NCI-H128 (cell line): ENCODE measurements around the gene RGS7.
"Not testable (repeated sequence)": the region's sequence is repeated elsewhere in the genome, so short reads cannot be mapped to it uniquely, and the experiment has no call there.

Experiments
- DNase-seq: peaks from one replicate; lab custom pipeline; 2025; ENCODE audit not compliant: unreplicated experiment; lab: John Stamatoyannopoulos, UW

RGS7 gene

DNA sequence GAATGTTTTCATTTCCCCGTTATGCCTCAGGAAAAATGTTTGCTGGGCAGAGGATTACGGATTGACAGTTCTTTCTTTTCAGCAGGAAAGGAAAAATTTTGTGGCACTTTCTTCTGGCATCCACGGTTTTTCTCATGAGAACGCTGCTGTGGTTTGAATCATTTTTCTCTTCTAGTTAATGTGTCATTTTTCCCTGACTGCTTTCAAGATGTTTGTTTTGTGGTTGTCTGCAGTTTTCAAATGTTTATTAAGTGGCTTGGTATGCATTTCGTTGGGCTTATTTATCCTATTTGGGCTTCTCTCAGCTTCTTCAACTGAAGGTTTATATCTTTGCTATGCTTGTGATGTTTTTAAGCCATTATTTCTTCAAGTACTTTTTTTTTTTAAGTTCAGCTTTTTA lies 359.0 kb downstream of the RGS7 start:
- no peak for DNase-seq

DNA sequence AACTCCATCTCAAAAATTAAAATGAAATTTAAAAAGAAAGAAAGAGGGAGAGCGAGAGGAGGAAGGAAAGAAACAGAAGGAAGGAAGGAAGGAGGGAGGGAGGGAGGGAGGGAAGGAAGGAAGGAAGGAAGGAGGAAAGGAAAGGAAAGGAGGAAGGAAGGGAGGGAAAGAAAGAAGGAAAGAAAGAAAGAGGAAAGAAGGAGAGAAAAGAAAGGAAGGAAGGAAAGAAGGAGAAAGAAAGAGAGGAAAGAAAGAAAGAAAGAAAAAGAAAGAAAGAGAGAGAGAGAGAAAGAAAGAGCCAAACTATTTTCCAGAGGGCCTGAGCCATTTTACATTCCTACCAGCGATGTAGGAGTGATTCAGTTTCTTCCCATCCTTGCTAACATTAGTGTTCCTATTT lies 364.0 kb downstream of the RGS7 start:
- no peak for DNase-seq

DNA sequence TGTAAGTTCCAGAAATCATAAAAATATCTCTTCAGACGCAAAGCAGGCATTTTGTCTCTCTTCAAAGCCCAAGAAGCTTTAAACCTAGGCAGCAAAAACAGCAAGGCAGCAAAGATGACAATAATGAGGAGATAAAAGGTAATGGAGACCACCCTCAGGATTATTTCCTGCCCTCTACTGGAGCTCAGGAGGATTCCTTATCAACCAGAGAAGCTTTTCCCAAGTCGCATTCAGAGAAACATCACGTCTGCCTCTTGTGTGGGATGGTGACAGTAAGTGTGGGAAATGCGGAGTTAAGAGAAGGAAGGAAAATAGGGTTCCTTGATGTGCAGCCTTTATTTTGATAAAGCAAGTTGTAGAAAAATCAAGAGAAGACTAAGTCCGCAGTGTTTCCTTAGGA lies 365.8 kb downstream of the RGS7 start:
- DNase-seq, result no peak

DNA sequence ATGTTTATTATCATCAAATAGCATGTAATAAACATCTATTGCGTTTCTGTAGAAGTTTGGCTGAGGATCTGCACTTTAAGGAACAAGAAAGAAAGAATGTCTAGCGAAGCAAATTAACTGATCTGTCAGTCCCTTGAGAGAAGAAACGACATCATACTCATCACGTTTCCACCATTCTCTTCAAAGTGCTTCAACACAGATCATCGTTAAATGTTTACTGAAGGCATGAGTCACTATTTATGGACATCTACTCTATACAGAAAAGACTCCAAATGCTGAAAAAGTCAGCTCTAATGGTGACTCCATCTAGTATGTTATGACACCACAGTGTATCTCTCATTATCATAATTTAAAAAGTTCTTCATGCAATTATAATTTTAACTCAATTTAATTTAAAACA lies 369.1 kb downstream of the RGS7 start:
- DNase-seq, result no peak

DNA sequence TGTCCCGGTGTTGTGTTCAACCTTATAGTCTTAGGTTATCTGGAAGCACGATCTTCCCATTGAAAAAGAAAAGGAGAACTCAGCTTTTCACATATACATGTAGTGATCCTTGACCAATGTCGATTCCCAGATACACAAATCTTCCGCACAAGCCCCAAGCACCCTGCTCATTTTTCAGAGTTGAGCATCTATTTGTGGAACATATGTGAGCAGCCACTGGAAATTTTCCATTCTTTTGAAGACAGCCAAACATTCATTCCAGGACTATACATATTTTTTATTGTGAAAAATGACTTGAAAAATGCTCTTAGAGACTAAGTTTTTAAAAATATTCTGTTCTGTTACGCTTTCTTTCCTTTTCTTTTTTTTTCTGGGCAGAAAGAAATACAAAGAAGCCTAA lies 371.9 kb downstream of the RGS7 start:
- no peak for DNase-seq

DNA sequence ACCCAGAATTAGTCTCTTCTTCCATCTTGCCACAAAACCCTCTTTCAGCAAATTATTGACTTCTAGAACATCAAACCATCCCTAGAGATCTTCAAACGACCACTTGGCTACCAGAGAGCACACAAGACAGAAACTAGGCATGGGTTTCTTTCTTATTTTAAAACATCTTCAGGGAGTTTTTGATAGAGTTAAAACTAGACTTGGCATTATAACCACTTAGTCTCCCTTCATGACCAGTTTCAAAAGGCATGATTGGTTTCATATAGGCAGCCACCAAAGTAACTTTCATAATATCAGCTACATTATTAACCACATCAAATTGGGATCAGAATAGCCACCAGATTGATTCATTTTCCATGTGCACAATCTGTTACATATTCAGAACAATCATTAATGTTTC lies 376.7 kb downstream of the RGS7 start:
- DNase-seq, result no peak

DNA sequence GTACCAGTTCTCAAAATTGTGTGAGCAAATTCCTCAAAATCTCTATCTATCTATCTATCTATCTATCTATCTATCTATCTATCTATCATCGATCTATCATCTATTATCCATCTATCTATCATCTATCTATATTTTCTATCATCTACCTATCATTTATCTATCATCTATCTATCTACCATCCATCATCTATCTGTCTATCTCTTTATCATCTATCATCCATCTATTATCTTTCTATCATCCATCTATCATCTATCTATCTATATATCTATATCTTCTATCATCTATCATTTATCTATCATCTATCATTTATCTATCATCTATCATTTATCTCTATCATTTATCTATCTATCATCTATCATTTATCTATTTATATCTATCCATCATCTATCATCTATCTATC lies 380.3 kb downstream of the RGS7 start:
- DNase-seq, result no peak

DNA sequence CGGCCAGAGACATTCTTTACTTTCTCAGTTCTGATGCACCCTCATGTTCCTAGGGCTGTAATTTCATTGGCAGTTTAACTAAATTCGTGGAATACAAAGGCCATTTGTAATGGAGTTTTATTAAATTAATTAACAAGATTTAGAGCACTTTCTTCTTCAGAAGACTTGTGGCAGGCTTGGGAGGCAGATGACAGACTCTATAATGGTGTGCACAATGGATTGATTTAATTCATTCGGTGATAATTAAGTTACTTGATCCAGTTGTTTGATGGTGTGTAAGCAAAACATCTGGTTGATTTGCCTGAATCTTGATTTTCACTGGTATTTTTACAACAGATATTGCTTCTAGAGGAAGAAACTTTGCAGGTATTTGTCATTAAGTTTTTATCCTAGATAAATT lies 383.1 kb downstream of the RGS7 start:
- DNase-seq, result no peak

DNA sequence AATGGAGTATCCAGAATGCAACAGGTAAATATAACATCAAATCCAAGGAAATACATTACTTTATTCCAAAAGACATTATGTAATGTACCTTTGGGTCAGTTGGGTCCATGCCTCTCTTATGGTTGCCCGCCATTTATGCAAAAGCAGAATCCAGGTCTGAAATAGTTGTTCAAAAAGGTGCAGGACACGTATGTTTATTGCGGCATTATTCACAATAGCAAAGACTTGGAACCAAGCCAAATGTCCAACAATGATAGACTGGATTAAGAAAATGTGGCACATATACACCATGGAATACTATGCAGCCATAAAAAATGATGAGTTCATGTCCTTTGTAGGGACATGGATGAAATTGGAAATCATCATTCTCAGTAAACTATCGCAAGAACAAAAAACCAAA lies 384.9 kb downstream of the RGS7 start:
- not testable (repeated sequence) for DNase-seq

DNA sequence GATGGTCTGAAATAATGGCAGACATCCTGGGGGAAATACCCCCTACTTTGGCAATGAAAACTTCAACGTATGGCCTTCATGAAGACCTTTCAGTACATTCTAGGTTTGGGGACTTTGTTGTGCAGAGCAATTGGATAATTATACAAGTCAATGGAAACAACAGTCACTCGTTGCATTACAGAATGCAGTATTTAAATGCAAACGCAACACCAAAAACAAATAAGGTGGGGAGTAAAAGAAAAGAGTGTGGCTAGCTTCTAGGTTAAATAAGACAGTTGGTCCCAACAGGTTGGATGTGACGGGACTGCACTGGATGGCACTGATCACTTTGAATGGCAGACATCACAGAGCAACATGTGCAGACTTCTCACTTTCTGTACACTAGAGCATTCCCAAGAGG lies 386.8 kb downstream of the RGS7 start:
- no peak for DNase-seq

DNA sequence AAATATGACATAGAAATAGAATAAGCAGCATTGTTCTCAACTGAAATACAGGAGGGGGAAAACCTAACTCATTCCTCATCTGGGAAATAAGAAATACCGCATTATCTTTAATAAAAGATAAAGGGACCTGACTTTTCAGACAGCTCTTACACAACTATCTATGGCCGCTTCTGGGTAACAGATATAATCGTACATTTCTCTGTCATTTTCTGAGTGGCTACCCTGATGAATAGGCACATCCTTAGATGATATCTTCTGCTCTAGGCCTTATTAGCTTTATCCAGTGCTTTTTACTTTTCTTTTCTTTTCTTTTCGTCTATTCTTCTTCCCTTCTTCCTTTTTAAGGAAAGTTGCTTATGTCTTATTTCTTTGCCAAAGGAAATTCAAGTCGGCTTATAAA lies 388.1 kb downstream of the RGS7 start:
- no peak for DNase-seq

DNA sequence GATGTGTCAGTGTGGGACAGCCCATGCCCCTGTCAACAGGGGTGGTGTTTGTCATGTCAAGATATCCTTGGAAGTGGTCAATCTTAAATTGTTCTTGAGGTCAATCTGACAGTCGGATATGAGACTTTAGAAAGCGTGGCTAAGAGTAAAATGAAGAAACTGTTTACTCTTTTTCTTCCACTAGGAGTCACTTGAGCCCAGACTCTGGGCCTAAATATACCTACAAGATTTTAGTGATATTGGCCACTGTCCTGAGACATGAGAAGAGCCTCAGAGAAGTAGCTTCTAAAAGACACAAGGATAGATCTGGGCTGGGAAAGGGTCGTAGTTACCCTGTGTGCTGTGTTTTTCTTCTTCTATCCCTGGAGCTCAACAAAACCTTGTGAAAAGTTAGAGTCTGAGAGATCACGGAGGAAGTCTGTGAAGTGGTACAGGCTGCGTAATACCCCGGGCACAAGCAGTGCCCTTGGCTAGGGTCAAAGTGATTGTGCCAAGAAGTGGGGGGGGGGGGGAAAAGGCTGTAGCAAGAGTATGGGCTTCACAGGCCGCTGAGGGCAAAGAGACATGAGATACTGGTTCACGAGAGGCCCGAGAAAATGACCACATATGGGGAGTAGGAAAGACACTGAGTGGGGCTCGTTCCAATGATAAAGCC lies 389.8 kb downstream of the RGS7 start:
- DNase-seq, result no peak

DNA sequence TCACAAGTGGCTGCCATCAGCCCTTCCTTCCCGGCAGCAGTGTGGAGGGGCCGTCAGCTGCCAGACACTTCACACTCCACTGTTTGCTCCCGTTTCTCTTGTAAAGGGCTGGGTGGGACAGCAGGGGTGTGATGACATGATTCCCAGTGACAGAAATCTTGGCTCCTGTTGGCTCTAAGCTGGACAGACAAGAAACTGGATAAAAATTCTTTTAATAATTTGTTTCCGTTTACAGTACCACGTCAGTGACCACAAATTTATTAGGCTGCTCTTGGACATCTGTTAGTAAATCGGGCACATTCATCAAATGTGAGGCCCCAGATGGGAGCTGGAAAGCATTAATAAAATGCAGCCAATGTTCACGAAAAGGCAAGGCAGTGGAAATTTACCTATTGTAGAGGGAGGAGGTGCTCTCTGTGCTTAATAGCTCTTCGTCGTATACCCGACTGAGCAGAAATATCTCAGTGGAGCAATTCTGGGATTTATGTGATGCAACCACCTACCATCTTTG lies 391.4 kb downstream of the RGS7 start:
- no peak for DNase-seq

DNA sequence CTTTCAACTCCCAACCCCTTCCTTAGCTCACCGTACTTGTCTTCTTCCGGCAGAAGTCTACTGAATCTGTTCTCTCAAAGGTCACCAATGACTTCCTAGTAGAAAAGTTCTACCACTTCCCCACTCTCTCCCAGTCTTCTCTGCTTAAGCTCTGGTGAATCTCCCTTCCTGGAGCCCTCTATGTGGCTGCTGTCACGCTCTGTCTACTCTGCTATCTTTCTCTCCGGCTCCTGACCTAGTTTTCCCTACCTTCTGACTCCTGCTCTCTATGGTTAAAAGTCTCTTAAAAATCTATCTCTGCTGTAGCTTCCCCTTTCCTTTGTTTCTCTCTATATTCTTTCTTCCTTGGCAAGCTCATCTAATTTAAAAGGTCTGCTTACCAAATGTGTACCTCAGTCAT lies 394.9 kb downstream of the RGS7 start:
- no peak for DNase-seq

DNA sequence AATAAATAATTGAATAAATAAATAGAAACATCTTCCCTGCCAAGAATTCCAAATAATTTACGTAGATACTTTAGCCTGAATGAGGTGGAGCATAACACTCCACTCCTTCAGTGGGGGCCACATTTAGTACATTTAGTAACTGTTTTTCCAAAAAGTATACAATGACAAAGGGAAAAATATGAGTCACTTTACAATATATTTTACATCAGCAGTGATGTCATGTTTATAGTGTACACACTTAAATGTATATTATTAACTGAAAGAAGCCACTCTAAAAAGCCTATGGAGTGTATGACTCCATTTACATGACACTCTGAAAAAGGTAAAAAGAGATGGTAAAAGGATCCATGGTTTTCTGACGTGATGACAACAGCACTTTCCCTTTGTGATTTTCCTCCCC lies 400.6 kb downstream of the RGS7 start:
- no peak for DNase-seq

DNA sequence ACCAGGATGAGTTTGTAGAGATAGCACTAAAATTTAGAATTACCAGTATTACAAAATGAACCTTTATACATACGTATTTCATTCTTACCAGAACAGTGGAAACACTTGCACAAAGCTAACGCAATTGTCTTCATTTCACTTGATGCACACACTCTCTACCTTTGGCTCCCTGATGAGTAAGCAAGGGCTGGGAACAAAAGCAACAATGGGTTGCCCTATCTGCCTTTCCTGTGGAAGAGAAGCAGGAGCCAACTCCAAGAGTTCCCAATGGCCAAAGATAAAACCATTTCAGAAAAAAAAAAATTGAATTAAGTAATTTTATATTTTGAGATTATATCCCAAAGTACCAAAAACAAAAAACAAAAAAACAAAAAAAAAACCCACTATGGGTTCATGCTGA lies 401.0 kb downstream of the RGS7 start:
- DNase-seq, result no peak

DNA sequence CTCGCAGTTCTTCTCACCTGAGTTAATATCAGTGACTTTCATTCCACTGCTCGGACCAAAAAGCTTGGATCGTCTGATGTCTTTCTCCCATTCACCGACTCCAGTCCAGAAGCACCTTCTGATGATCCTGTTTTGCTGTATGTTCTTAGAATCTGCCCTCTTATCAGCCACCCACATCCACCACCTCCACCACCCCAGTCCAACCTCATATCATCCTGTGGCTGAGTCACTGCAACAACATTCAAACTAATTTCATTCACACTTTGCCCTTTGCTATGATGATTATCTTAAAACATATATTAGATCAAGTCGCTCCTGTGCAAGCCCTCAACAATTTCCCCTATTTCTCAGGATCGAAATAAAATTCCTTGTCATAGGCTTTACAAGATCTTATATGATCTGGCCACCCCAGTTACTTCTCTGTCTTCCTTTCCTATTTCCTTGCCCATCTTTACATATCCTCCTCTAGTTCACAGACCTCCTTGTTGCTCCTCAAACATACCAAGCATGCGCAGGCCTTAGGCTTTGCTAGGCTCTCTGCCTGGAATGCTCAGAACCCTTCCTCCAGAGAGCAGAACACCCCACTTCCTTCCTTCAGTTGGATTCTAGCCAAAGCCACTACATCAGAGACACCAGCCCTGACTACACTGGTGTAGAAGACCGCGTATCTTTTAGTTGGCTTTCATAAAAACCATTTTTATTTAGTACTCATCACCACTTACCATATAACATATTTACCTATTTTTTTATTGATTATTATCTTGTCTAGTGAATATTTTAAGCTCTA lies 409.4 kb downstream of the RGS7 start:
- no peak for DNase-seq

DNA sequence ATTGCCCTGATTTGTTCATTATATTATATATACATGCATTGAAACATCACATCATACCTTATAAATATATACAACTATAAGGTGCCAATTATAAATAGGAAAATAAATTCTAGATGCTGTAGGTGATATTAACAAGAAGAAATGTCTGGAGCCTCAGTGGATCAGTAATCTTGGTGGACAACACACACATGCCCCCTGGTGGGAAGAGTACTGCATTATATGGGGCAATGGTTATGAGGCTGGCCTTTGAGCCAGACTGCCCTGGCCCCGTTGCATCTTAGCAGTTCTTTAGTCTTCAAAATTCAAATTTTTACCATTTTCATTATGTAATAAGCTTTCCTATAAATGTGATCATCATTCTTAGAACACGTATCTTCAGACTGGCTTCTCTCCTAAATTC lies 410.1 kb downstream of the RGS7 start:
- DNase-seq, result no peak

DNA sequence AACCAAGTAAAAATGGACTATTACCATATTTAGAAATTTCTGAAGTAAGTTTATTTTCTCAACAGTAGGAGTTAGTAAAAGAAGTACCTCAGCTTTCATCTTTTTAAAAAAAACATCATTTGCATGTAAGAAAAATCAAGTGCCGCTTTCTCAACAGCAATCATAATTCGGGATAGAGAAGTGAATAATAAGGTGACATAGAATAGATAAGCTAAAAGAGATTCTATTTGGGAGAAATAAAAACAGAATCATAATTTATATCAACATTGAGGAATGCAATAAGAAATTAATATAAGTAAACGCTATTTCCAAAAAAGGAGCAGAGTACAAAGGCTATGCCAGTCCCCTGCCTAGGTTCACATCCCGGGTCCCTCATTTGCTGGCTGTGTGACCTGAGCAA lies 414.1 kb downstream of the RGS7 start:
- DNase-seq, result no peak

DNA sequence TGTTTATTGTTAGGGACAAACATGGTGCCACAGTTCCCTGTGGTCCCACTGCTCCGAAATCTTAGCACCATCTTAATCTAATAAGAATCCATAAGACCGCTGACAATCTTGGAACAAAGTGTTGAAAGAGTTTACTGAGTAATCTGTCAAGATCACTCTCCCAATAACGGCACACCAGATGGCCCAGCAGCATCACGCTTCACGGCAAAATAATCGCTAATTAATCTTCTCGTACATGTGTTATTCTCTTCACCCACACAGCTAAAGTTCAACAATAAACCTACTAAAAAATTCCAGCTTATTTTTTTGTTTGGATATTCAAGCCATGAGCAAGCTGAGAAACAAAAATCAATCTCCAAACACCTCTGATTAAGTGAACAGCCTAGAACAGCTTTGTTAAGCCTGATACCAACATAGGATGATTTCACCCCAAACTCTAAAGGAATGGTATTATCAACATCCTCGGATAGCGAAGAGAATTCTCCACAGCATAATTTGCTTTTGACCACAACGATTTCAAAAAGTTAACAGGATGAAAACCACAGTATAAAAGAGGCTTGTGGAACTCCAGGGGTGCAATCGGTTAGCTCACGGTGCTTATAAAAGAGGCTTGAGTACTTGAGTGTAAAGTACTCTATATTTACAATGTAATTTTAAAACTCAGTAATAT lies 415.2 kb downstream of the RGS7 start:
- DNase-seq, result no peak

DNA sequence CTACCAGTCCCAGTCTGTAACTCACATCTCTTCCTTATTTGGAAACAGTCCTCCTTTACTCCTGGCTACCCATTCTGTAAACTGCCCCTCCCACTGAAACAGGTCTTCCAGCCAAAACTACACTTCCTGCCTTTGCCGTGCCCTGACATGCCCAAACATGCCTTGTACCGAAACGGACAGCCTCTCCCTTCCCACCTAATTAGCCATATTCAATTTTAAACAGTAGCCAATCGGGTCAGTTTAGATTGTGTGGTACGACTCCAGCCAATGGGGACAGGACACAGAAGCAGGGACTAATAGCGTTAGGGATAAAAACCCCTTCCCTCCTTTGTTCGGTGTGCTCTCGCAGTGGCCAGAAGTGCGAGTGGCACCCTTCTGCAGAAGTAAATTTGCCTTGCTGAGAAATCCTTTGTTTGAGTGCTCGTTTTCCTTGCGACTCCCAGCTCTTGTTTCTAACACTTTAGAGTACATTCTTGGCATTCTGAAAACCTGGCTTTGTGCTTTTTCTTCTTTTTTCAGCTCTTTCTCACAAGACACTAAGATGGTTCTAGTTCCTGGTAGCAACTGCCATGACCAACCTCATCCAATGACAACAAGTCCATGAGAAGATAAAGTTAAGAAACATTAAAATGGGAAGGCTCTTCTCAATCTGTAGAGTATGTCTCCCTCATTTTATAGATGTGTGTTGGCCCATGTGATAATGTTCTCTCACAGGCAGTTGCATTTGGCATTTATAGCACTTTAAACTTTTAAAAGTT lies 419.9 kb downstream of the RGS7 start:
- no peak for DNase-seq
